Upper lobe of left lung (tissue), 6 donors: Measurements from ENCODE around the gene ACOX2. TPM values are rescaled to one million over a fixed set of nuclear protein-coding genes. Genes with fewer than 3 reads are reported as not detected.

Experiments
- total RNA-seq, 6 donors: library from RNA; depleted of rRNA in 4 of 6; stranded (reverse); fragments of >200 nt in 4 of 6; gene quantifications; one replicate each; pipeline versions ENCODE4 v1.1.0 to v1.2.1, GENCODE V29; 2016 to 2021
- donor health status: DM: no; HTN: no; CAD: no; lungs with moderate emphysema.
- donor health status: DM: no; HTN: yes; CAD: no; lungs with severe emphysema.

ACOX2 gene
- total RNA-seq, 6 donors from 2014 or later: 5.2 to 32.5 (median 15.8) TPM

Other genes with a start within 250 kb of the ACOX2 start
- 10 to 100 TPM in 2 of 6 donors, 1 to 10 TPM in 4; 6.3 to 11.0 (median 9.4) TPM for gene RPP14, start 230.9 kb downstream of the ACOX2 start, total RNA-seq
- 10 to 100 TPM in 2 of 6 donors, 1 to 10 TPM in 3, not detected in 1; 7.1 to 14.7 (median 9.0) TPM for gene HTD2, start 230.7 kb downstream of the ACOX2 start, total RNA-seq
- 10 to 100 TPM; 17.6 to 38.8 (median 23.2) TPM for gene PXK, start 204.3 kb downstream of the ACOX2 start, total RNA-seq
- 10 to 100 TPM; 20.4 to 81.4 (median 48.5) TPM for gene PDHB, start 103.4 kb downstream of the ACOX2 start, total RNA-seq
- 10 to 100 TPM in 1 of 6 donors, 1 to 10 TPM in 5; 2.2 to 13.1 (median 6.0) TPM for gene KCTD6, start 45.1 kb downstream of the ACOX2 start, total RNA-seq
- 100 to 1,000 TPM in 2 of 6 donors, 10 to 100 TPM in 4; 19.9 to 200 (median 81.1) TPM for gene FAM107A, start 40.2 kb upstream of the ACOX2 start, total RNA-seq
- gene FAM3D, start 129.6 kb upstream of the ACOX2 start, total RNA-seq: 1 to 10 TPM; 1.0 to 7.7 (median 1.5) TPM